HCT116 (cell line): ENCODE data around the gene DEFB132. TPM values are rescaled to one million over a fixed set of nuclear protein-coding genes. Genes with fewer than 3 reads are reported as not detected.

Experiments
- ATAC-seq: fragments of 200-7000 bp; cut with Tn5 transposase; 2 replicates; pipeline ENCODE4 v1.9.1; 2020; ENCODE audit warnings: mild to moderate bottlenecking, moderate library complexity
- BruUV-seq: library from RNA; stranded (reverse); fragments of 400-500 nt; replicated peaks from 2 replicates; lab custom pipeline; 2021; lab: Mats Ljungman, UMichigan
- CTCF ChIA-PET: fragments of 300-600 bp; sonication (Branson Sonifier 250); formaldehyde crosslinking; loops from one replicate; lab custom pipeline; 2021; ENCODE audit warnings: antibody characterized with exemption; lab: Charles Lee
- POLR2A ChIA-PET: fragments of 300-600, 350-600 bp; sonication (Branson Sonifier 250); formaldehyde crosslinking; loops from one replicate; lab custom pipeline; 2021; ENCODE audit warnings: antibody characterized with exemption; lab: Charles Lee
- RAD21 ChIA-PET, 2 experiments: fragments of 300-600 bp; sonication (Branson Sonifier 250); formaldehyde crosslinking; loops; one replicate each; lab custom pipeline; 2023; ENCODE audit warnings: low total read pairs in 2 of 2; ENCODE audit not compliant: uncharacterized antibody in 2 of 2, unreplicated experiment in 2 of 2, low non-redundant PET in 1 of 2; lab: Charles Lee
- DNase-seq: peaks from one replicate; pipeline ENCODE4 v3.0.0-alpha.2; 2010; ENCODE audit warnings: low read depth, low spot score
- H2AFZ ChIP-seq: fragments of 200-600 bp; shearing (Covaris generic), sonication (generic); 2 replicates; pipeline ENCODE4 v1.6.1; 2017; ENCODE audit warnings: low read depth, mixed run types, mixed read lengths, antibody characterized with exemption, low read length; ENCODE audit not compliant: poor library complexity, severe bottlenecking
- H3K27ac ChIP-seq: 2 replicates; pipeline ENCODE4 v1.5.1; 2012; ENCODE audit warnings: low read depth, low read length
- H3K27me3 ChIP-seq: fragments of 200-600 bp; sonication (generic); 2 replicates; pipeline ENCODE4 v1.6.1; 2016; ENCODE audit warnings: mixed run types, low read length, mixed read lengths; ENCODE audit not compliant: insufficient read depth
- H3K36me3 ChIP-seq, 2 experiments: fragments of 200-500 bp in 1 of 2; fragments of 200-600 bp in 1 of 2; sonication (Bioruptor generic) in 1 of 2; sonication (generic) in 1 of 2; 2 replicates each; pipeline versions ENCODE4 v1.5.1 to v1.6.1; 2014 to 2016; ENCODE audit warnings: low read length in 2 of 2, inconsistent platforms in 1 of 2, mixed read lengths in 1 of 2, mixed run types in 1 of 2; ENCODE audit not compliant: insufficient read depth in 2 of 2, control insufficient read depth in 1 of 2
- H3K4me1 ChIP-seq, 2 experiments: fragments of 200-600 bp in 1 of 2; sonication (generic) in 1 of 2; 2 replicates each; pipeline versions ENCODE4 v1.5.1 to v1.6.1; 2012 to 2017; ENCODE audit warnings: low read length in 2 of 2, inconsistent platforms in 1 of 2, mild to moderate bottlenecking in 1 of 2, mixed read lengths in 1 of 2, mixed run types in 1 of 2, moderate library complexity in 1 of 2; ENCODE audit not compliant: insufficient read depth in 2 of 2, control insufficient read depth in 1 of 2
- H3K4me2 ChIP-seq: fragments of 200-600 bp; sonication (generic); 2 replicates; pipeline ENCODE4 v1.6.1; 2017; ENCODE audit warnings: mixed run types, low read length, mixed read lengths
- H3K4me3 ChIP-seq, 2 experiments: fragments of 200-600 bp in 1 of 2; sonication (generic) in 1 of 2; replicated peaks in 1 of 2; 2 replicates each; pipeline ENCODE4 v1.5.1; 2011 to 2016; ENCODE audit warnings: low read length in 2 of 2, control low read depth in 1 of 2, low read depth in 1 of 2, mild to moderate bottlenecking in 1 of 2, mixed read lengths in 1 of 2, mixed run types in 1 of 2
- H3K79me2 ChIP-seq: fragments of 200-600 bp; sonication (generic); 2 replicates; pipeline ENCODE4 v1.6.1; 2017; ENCODE audit warnings: mild to moderate bottlenecking, mixed run types, low read length, moderate library complexity, mixed read lengths; ENCODE audit not compliant: insufficient read depth
- H3K9ac ChIP-seq: fragments of 200-600 bp; sonication (generic); 2 replicates; pipeline ENCODE4 v1.6.1; 2016; ENCODE audit warnings: low read length, mixed read lengths
- H3K9me2 ChIP-seq: fragments of 200-600 bp; sonication (generic), shearing (Covaris generic); 2 replicates; pipeline ENCODE4 v1.6.1; 2017; ENCODE audit warnings: mixed run types, mild to moderate bottlenecking, moderate library complexity; ENCODE audit not compliant: insufficient read depth
- H3K9me3 ChIP-seq, 2 experiments: fragments of 200-500 bp in 1 of 2; fragments of 200-600 bp in 1 of 2; sonication (Bioruptor generic) in 1 of 2; sonication (generic) in 1 of 2; 2 replicates each; pipeline ENCODE4 v1.6.1; 2014 to 2017; ENCODE audit warnings: low read length in 2 of 2, mixed read lengths in 2 of 2, inconsistent platforms in 1 of 2, low read depth in 1 of 2, mild to moderate bottlenecking in 1 of 2, mixed run types in 1 of 2, moderate library complexity in 1 of 2; ENCODE audit not compliant: control insufficient read depth in 1 of 2, insufficient read depth in 1 of 2
- H4K20me1 ChIP-seq: fragments of 200-600 bp; sonication (generic), shearing (Covaris generic); 2 replicates; pipeline ENCODE4 v1.6.1; 2017; ENCODE audit warnings: mixed run types, mild to moderate bottlenecking, moderate library complexity; ENCODE audit not compliant: insufficient read depth
- ATF3 ChIP-seq: IDR thresholded peaks from 2 replicates; pipeline ENCODE4 v1.6.1; 2012
- CBX3 ChIP-seq: IDR thresholded peaks from 2 replicates; pipeline ENCODE4 v1.6.1; 2012; ENCODE audit warnings: low read depth
- CEBPB ChIP-seq: IDR thresholded peaks from 2 replicates; pipeline ENCODE4 v1.6.1; 2012; ENCODE audit warnings: low read depth
- CTCF ChIP-seq, 3 experiments: fragments of 200-600 bp in 1 of 3; sonication (generic) in 1 of 3; IDR thresholded peaks in 2 of 3; conservative IDR thresholded peaks in 1 of 3; 2 replicates each; pipeline ENCODE4 v1.5.1; 2012 to 2017; ENCODE audit warnings: low read depth in 2 of 3, low read length in 2 of 3, antibody characterized with exemption in 1 of 3, borderline replicate concordance in 1 of 3, control low read depth in 1 of 3, mild to moderate bottlenecking in 1 of 3, mixed read lengths in 1 of 3, mixed run types in 1 of 3, moderate library complexity in 1 of 3; ENCODE audit not compliant: insufficient read depth in 1 of 3
- EGR1 ChIP-seq: IDR thresholded peaks from 2 replicates; pipeline ENCODE4 v1.6.1; 2012; ENCODE audit warnings: low read depth
- ELF1 ChIP-seq: IDR thresholded peaks from 2 replicates; pipeline ENCODE4 v1.6.1; 2012; ENCODE audit warnings: low read depth, borderline replicate concordance
- EZH2 ChIP-seq: fragments of 200-600 bp; sonication (generic); IDR thresholded peaks from 2 replicates; pipeline ENCODE4 v1.6.1; 2017; ENCODE audit warnings: antibody characterized with exemption, mixed run types
- EZH2phosphoT487 ChIP-seq: fragments of 200-600 bp; IDR thresholded peaks from 2 replicates; pipeline ENCODE4 v1.6.1; 2018; ENCODE audit warnings: antibody characterized with exemption, borderline replicate concordance
- JUND ChIP-seq: IDR thresholded peaks from 2 replicates; pipeline ENCODE4 v1.6.1; 2012
- MAX ChIP-seq: IDR thresholded peaks from 2 replicates; pipeline ENCODE4 v1.6.1; 2012
- REST ChIP-seq: IDR thresholded peaks from 2 replicates; pipeline ENCODE4 v1.6.1; 2012; ENCODE audit warnings: low read depth
- SP1 ChIP-seq: IDR thresholded peaks from 2 replicates; pipeline ENCODE4 v1.6.1; 2012; ENCODE audit warnings: low read depth
- SRF ChIP-seq: IDR thresholded peaks from 2 replicates; pipeline ENCODE4 v1.6.1; 2012; ENCODE audit warnings: low read depth
- TCF7L2 ChIP-seq: IDR thresholded peaks from 2 replicates; pipeline ENCODE4 v1.7.0; 2011; ENCODE audit warnings: borderline replicate concordance, inconsistent platforms; ENCODE audit not compliant: insufficient read depth, insufficient read length; ENCODE audit errors: extremely low read depth
- YY1 ChIP-seq: IDR thresholded peaks from 2 replicates; pipeline ENCODE4 v1.6.1; 2011; ENCODE audit warnings: low read length, low read depth, moderate library complexity, mild to moderate bottlenecking; ENCODE audit not compliant: insufficient replicate concordance; ENCODE audit errors: extremely low read depth
- ZBTB33 ChIP-seq: IDR thresholded peaks from 2 replicates; pipeline ENCODE4 v1.6.1; 2011; ENCODE audit warnings: mild to moderate bottlenecking, low read length, moderate library complexity; ENCODE audit not compliant: insufficient replicate concordance; ENCODE audit errors: extremely low read depth
- ZNF274 ChIP-seq: fragments of 200-500 bp; sonication (Bioruptor generic); IDR thresholded peaks from 2 replicates; pipeline ENCODE4 v1.6.1; 2014; ENCODE audit warnings: mild to moderate bottlenecking, low read depth, low read length, inconsistent platforms
- intact Hi-C: fragments of 100-400 bp; cut with micrococcal nuclease; formaldehyde crosslinking; loops from 2 replicates; pipeline ENCODE4 v1.10.0; 2022
- total RNA-seq: library from RNA; stranded (reverse); gene quantifications from one replicate; pipeline ENCODE4 v1.2.1, GENCODE V29; 2021; ENCODE audit not compliant: unreplicated experiment

The DEFB132 gene
- total RNA-seq, 1 experiment from 2014 or later, result not detected

- no peak overlapping the region for H3K27ac ChIP-seq
- no peaks in the 10 kb centered on the region for H3K79me2 ChIP-seq
- no TSS peak for BruUV-seq
- H3K9ac ChIP-seq, result no peak overlapping the region
- H3K9me3 ChIP-seq, result no peaks in the 10 kb centered on the region
- H3K36me3 ChIP-seq, result no peaks in the 10 kb centered on the region
- intact Hi-C loops, result no loop called here
- ChIA-PET RAD21 (no interaction called here), CTCF (no interaction called here), POLR2A (no interaction called here)
- no peaks in the 10 kb centered on the region for H4K20me1 ChIP-seq
- H3K4me1 ChIP-seq, result peaks cover 6 to 9% of the 10 kb centered on the region in 2 experiments
- no peak overlapping the region for H3K4me3 ChIP-seq
- H3K9me2 ChIP-seq, result no peaks in the 10 kb centered on the region
- no peak overlapping the region for H3K4me2 ChIP-seq
- DNase-seq (no peak), ATAC-seq (no peak)
- TF ChIP-seq EZH2 (no peak), JUND (no peak), SRF (no peak), MAX (no peak), REST (no peak), CBX3 (no peak), YY1 (no peak), TCF7L2 (no peak), CEBPB (no peak), EGR1 (no peak), ZNF274 (no peak), ATF3 (no peak), ZBTB33 (no peak), CTCF (IDR thresholded peaks at IDR 0.05 in 2 of 3, conservative IDR thresholded peaks at IDR 0.05 in 1 of 3; ENCODE audit: borderline replicate concordance in 1 of 3, insufficient read depth in 1 of 3, low read depth in 2 of 3, low read length in 2 of 3) (no peak), ELF1 (no peak), SP1 (no peak), EZH2phosphoT487 (no peak)
- H2AFZ ChIP-seq, result no peak overlapping the region
- no peaks in the 10 kb centered on the region for H3K27me3 ChIP-seq
Observed at GRCh38 chr20:263701-264100, 6.2 kb downstream of the DEFB132 start.
